CD4-positive, alpha-beta T cell treated with Interferon alpha-2 for 1 hour (primary cell): ENCODE data around the gene SPATA6.
A peak's percentile ranks its signal among the peaks of the same experiment; 100 is the strongest.
"Not testable (repeated sequence)": the region's sequence is repeated elsewhere in the genome, so short reads cannot be mapped to it uniquely, and the experiment has no call there.

Experiments used
- DNase-seq, 2 donors: peaks; one replicate each; pipeline ENCODE4 v3.0.0-alpha.2; 2020 to 2022

The SPATA6 gene

DNA sequence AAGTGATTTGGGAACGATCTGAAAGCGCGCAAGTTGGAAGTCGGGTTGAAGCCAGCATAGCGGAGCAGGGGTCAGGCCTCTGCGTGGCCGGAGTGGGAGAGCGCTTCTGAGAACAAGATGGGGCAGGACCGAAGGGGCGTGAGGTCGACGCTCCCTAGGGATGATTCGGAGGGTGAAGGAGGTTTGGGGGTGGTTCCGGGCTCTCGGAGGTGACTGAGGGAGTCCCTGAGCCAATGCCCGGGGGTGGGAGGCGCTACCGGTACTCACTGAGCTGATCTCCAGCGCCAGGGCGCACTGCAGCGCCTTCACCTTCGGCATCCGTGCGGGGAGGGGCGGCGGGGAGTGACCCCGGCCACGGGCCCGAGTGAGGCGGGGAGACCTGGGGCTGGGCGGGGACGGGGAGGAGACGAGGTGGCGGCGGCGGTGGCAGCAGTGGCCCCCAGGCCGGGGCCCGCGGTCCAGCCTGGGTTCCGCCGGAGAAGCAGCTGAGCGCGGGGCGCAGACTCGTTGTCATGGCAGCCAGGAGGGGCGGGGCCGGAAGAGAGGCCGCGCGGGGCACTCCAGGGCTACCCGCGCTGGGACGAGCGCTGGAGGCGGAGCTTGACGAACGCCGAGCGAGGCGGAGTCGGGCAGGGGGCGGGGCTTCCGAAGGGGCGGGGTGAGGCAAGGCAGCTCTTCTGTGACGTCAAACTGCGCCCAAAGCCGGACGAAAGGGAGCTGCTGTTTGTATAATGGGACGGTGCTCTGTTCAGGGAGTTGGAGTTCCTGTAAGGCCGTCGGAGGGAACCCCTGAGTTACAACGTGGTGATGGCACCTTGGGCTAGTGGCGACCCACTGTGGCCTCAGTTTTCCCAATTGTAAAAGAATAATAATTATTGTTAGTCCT is at the start of gene SPATA6:
SPATA6 (minus strand) TSS at position 514 of the 886 bp plus-strand sequence; CDS start at position 318, 196 bp downstream.
- peak; percentile 96 for DNase-seq

DNA sequence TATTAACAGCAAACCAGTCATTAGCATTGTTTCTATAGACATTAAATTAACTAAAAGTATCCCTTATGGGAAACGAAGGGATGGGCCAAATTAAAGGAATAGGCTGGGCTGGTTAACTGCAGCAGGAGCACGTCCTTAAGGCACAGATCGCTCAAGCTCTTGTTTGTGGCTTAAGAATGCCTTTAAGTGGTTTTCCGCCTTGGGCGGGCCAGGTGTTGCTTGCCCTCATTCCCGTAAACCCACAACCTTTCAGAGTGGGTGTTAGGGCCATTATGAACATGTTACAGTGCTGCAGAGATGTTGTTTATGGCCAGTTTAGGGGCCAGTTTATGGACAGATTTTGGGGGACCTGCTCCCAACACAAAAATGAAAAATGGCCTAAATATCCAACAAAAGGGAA is 47.9 kb upstream of the SPATA6 start:
- not testable (repeated sequence) for DNase-seq

DNA sequence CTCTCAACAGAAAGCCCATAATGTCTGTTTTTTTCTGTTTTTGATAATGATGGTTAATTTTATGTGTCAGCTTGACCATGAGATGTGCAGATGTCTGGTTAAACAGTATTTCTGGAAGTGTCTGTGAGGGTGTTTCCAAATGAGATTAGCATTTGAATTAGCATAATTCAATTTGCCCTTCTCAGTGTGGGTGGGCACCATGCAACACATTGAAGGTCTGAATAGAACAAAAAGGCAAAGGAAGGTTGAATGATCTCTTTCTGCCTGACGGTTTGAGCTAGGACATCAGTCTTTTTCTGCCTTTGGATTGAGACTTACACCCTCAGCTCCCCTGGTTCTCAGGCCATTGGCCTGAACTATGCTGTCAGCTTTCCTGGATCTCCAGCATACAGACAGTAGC is 34.9 kb upstream of the SPATA6 start:
- no peak for DNase-seq

DNA sequence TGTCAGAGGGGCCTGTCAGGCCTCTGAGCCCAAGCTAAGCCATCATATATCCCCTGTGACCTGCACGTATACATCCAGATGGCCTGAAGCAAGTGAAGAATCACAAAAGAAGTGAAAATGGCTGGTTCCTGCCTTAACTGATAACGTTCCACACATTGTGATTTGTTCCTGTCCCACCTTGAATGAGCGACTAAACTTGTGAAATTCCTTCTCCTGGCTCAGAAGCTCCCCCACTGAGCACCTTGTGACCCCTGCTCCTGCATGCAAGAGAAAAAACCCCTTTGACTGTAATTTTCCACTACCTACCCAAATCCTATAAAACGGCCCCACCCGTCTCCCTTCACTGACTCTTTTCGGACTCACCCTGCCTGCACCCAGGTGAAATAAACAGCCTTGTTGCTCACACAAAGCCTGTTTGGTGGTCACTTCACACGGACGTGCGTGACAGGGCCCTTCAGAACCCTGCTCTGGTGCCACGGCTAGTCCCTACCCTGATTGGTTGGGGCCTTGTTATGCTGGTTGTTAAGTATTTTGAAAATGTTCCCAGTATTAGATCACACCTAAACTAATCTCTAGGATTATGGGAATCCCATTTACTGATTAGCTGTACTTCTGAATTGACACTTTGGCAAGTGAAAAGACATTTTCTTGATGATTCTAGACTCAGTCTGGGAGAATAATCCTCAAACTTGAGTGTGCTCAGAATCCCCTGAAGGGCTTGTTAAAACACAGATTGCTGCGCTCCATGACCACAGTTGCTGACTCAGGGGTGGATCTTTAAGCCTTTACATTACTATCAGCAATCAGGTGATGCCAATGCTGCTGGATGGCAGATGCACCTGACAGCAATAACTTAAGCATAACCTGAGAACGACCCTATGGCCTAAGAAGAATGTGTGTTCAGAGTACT is 28.8 kb upstream of the SPATA6 start:
- no peak for DNase-seq

DNA sequence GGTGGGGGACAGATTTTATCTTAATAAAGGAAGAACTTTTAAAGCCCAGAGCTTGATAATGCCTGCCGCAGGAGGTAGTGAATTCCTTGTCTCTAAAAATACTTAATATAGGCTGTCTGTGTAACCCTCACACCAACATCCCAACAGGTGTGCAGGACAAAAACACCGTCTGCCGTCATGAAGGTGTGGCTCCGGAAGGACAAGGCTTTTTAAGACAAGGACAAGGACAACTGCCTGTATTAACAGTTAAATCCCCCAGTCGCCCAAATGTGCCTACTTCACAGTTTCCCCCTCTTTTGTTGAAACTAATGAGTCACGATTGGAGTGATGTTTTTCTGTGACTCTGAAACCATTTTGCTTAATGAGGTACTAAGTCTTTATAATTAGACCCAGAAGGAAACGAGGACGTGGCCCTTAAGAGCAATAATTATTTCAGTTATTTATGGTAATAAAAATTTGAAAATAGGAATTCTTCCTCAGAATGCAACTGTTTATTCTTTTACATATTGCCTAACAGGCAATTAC is 27.3 kb upstream of the SPATA6 start:
- DNase-seq: no peak

DNA sequence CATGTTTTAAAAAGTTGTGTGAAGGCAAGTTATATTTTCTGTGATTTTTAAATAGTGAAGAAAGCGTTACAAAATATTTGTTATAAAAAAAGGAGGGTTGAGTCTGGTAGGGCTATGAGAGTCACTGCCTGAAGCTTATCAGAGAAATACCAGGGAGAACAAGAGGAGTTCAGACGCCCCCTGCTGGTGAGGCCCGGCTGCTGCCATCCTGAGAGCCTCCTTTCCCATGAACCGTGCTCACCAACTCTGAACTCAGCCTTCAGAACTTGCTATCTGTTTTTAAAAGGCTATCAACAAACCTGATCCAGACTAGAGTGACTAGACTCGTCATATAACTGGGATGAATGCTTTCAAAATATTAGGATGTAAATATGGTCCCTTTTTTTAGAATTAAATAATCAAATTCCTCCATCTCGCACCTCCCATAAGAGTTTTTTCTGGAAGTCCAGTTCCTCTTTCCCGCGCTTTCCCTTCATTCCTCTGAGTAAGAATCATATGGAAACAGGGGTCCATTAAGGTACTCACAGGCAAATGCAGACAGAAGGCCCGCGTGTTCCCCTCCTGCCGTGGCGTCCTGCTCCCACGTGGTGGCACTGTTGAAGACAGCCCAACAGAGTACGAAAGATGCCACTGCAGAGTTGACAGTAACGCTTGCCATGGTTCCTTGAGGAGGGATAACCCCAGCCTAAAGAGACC is 26.2 kb upstream of the SPATA6 start:
- DNase-seq: peak; percentile 60 to 62

DNA sequence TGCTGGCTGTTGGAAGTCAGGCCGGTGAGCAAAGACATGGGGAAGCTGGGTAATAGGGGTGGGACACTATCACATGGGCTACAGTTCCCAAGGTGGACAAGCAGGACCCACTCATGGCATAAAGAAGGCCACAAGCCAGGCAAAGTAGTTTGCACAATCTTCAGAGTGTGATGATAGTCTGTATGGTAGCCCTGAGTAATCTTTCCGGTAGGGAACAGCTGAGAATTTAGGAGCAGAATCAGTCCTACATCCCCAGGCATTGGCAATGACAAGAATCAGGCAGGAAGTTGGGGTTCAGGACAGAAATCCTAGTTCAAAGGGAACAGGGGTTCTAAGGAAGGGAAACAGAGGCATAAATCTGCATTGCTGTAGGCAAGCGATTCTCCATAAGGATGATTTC is 23.9 kb upstream of the SPATA6 start:
- no peak for DNase-seq

DNA sequence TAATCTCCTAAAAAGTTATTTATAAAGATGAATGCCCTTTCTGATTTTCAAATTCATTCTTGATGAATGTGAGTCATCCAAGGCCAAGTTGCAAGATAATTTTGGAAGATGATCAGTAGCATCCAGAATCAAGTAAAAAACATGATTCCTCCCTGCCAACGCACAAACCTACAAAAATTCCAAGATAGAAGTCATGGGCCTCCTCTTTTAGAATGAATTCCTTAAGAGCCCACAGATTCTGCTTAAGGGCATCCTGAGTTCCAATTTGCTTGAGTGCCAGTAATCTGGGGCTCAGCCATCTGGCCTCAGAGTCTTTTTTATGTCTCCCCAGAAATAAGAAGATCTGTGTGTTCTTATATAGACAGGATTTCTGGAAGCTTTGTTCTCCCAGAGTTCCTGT is 23.2 kb upstream of the SPATA6 start:
- no peak for DNase-seq

DNA sequence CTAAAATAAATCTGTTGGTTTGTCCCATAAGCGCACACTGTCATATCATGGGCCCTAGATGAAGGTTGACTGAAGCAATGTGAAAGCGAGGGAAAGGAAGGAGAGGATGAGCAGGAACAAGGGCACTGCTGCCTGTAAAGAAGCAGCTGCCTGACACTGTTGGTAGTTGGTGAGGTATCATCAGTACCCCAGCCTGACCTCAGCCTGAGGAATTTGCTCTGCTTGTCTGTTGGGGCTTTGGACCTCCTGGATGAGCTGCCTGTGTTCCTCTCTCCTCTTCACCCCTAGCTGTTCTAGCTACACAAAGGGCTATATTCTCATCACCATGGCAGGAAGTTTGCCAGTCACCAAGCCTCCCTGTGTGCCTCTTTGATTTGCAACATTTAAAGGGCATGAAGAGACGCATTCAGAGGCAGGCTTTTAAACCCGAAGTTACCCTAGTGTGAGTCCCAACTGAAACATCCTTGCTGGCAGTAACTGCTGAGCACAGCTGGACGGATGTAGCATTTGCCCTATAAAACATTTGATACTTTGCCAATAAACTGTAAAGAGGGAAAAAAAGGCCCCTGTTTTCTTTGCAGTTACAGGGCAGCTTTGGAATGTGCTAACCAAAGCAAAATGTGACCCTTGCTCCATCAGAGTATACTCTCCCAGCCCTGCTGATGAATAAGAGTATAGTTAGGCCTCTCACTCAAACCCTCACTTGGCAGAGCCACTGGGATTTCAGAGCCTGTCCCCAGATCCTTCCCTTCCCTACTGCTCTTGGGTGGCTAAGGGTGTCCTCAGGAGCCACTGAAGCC is 22.2 kb upstream of the SPATA6 start:
- DNase-seq: no peak

DNA sequence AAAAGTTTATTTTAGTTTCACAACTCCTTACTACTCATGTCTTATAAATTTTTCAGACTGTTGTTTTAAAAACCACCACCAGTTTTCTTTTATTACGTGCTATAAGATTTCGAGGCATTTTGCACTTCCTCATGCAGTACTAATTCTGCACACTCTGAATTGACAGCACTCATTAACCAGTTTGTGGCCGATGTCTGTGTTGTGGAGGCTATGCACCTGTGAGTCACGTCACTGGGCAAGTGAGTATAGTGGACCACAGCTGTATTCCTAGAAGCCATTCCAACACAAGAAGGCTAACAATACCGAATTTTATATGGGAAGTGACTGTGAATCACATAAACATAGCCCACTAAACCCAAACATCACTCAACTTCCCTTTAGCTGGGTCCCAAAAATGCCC is 21.0 kb upstream of the SPATA6 start:
- no peak for DNase-seq

DNA sequence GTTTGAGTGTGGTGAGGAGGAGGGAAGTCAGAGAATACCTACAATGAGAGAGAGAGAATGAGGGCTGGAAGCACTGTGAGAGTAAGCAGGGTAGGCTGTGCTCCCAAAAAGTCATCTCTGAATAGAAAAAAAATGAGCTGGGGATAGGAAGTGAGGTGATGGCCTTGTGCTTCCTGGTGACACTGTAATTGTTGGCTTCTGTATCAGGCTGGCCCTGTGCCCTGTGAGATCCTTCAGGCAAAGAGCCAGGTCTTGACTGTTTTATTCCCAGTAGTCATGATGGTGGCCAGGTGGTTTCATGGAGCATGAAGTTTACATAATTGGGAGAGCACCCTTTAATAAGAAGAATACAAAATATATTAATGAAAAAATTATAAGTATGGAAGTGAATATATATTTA is 20.4 kb upstream of the SPATA6 start:
- no peak for DNase-seq

DNA sequence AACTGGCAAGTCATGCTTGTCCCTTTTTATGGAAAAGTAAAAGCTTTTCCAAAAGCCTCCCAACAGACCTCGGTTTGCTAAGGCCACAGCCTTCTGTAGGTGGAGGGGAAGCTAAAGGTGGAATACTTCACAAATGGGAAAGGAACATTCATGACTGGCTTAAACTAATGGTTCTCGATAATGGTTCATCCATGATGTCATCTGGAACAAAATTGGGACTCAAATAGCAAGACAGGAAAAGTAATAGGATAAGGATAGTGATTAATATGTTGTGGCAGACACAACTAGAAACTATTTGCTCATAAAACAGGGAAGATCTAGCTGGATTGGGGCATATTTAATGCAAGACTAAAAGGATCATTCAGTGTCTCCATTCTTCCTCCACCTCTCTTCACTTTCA is 16.7 kb upstream of the SPATA6 start:
- DNase-seq: no peak

DNA sequence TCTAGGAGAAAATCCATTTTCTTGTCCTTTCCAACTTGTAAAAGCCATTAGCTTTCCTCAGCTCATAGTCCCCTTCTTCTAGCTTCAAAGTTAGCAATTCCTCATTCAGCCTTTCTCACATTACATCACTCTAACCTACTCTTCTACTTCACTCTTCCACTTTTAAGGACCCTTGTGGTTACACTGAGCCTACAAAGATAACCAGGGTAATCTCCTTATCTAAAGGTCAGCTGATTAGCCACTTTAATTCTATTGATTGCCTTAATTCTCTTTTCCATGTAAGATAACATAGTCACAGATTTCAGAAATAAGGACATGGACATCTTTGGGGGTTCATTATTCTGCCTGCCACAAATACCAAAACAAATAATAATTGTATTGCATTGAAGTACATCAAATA is 8.5 kb upstream of the SPATA6 start:
- no peak for DNase-seq

DNA sequence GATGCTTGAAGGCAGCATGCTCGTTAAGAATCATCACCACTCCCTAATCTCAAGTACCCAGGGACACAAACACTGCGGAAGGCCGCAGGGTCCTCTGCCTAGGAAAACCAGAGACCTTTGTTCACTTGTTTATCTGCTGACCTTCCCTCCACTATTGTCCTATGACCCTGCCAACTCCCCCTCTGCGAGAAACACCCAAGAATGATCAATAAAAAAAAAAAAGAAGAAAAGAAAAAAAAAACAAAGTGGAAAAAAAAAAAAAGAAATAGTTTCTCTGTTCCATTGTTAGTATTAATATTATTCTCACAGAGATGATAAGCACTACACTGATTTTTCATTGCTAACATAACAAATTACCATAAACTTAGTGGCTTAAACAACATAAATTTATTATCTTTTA is 8.0 kb upstream of the SPATA6 start:
- DNase-seq: not testable (repeated sequence)

DNA sequence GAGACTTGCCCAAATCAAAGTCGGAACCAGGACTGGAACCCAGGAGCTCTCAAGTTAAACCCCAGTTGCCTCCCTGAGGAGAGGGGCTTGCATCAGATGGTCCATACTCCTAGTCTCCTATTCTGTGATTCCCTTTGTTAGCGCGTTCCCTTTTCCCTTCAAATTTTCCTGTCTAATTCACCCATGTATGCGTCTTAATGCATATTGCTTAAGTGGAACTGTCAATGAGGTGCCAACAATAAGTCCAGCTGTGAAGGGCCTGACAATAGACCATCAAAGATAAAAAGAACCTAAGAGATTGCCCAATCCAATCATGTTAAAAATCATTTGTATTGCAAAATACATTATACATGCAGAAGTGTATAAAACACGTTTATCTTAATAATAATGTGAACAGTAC is 634 bp upstream of the SPATA6 start:
- no peak for DNase-seq

DNA sequence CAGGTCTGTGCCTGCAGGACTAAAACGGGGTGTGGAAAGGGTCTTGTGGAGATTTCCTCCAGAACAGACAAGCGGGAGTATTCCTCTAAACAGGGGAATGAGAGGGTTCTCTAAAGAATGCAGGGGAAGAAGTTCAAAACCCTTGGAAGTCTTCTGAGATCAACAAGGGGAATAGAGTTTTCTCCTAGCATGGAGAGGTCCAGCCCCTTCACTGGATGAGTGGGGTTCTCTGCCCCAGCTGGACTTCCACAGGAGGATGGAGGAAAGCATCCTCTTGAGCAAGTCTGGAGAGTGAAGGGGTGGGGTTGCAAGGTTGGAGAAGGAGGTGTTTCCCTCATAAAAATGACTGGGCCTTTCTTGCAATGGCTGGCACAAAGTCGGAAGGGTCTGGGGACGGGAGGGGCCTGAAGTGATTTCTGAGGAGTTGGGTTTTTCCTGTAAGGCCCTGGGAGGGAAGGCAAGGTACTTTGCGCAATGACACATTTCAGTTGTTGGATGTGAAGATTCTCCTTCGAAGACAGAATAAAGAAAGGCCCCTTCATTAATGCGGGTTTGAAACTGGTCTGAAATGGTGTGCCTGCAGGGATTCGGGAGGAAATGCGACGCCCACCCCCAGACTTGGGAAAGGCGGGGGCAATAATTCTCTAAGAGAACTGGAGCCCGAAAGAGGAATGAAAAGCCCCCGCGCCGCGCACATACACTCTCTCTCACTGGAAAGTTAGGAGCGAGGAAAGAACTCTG is 884 bp downstream of the SPATA6 start:
- DNase-seq: no peak

DNA sequence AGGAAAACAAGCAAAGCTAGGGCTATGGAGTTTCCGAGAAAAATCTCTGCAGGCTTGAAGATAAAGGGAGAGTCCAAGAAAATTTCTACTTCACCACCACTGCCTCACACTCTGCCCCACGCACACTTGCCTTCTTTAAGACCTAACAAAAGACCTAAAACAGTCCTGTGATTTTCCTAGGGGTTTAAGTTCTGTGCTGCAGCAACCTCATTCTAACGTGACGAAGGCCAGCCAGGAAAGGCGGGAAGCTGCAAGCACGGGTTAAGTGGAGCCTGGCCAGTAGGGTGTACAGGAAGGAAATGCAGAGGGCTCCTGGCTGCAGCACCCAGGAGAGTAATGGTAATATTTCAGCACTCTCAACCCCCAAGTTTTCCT is 1.5 kb downstream of the SPATA6 start:
- DNase-seq: no peak

DNA sequence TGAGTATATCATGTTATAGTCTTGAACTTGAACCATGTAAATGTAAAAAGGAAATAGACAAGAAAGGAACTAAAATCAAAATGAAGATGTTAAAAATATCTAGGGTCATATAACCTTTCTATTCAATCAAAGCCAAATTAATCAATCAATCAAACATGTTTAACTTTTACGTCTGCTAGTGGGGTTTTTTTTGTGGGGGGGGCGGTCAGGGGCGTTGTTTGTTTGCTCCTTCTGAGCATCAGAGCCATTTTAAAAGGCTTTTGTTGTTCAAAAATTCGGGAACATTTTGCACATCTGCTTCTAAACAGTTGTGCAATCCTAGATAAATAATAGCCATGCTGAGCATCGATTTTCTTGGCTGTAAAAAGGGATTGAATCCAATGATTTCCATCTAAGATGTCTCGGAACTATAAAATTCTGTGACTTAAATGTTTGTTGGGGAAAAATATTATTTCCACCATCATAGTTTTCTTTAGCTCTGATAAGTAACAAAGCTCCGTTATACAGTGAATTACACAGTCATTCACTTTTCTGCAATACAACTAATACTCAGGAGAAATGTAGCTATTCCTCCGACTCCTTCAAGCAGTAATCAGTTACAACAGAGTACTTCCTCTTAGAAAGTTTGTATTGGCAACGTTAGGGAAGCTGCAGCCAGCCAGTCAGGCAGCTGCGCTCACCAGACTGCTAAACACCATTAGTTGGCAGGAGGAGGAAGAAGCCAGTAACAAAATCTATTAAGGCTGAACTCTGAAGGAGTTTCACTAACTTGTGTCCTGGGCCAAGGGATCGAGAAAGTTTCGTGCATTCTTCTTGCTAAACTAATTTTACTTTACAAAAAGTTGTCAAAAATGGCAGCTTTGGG is 2.2 kb downstream of the SPATA6 start:
- peak; percentile 10 to 40 for DNase-seq

DNA sequence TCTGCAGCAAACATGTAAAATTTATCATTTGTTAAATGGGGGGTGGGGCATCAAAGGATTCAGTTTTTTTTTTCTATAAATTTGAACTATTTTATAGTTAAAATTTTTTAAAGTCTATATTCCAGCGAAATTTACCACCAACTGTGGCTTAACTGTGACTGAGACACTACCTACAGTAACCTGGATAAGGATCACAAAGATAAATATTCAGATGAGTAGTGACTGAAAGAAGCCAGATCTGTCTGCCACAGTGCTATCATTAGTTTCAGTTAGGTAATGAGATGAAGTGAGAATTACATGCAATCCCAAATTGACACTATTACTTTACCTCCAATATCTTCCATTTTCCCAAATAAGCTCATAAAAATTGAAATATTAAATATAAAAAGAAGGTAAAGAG is 5.4 kb downstream of the SPATA6 start:
- DNase-seq: no peak

DNA sequence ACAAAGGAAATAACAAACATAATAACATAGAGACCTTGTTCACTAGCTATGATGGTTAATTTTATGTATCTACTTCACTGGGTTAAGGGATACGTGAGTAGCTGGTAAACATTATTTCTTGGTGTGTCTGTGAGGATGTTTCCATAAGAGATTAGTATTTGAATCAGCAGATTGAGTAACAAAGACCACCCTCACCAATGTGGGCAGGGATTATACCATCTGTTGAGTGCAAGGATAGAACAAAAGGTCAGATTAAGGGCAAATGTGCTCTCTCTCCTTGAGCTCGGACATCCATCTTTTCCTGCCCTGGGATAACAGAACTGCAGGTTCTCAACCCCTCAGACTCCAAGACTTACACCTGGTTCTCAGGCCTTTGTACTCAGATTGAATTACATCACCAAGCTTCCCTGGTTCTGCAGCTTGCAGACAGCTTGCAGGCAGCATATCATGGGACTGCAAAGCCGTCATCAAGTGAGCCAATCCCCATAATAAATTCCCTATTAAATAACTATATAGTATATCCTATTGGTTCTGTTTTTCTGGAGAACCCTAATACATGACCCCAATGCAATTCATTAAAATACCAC is 9.2 kb downstream of the SPATA6 start:
- no peak for DNase-seq
